GM21529 (cell line): ENCODE measurements around the gene SSC4D.

Source experiments
- ATAC-seq: cut with Tn5 transposase; IDR thresholded peaks from one replicate; pipeline ENCODE4 v1.9.1; 2021; ENCODE audit not compliant: unreplicated experiment

Gene SSC4D

DNA sequence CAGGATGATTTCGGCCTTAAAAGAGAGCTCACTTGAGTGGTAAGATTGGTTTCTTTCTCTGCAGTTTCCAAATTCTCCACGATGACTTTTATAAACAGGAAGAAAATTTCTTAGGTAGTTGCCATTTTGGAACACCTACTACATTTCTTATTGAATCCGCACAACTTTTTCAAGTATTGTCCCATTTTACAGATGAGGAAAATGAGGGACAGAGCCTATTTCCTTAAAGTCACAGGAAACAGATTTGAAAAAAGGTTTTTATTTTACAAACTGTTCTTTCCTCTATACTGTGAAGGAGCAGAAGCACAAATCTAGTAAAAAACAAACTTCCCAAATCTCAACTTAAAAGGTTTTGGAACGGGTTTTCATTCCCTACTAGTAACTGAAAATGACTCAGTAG lies 53.4 kb downstream of the SSC4D start:
- ATAC-seq, result no peak

DNA sequence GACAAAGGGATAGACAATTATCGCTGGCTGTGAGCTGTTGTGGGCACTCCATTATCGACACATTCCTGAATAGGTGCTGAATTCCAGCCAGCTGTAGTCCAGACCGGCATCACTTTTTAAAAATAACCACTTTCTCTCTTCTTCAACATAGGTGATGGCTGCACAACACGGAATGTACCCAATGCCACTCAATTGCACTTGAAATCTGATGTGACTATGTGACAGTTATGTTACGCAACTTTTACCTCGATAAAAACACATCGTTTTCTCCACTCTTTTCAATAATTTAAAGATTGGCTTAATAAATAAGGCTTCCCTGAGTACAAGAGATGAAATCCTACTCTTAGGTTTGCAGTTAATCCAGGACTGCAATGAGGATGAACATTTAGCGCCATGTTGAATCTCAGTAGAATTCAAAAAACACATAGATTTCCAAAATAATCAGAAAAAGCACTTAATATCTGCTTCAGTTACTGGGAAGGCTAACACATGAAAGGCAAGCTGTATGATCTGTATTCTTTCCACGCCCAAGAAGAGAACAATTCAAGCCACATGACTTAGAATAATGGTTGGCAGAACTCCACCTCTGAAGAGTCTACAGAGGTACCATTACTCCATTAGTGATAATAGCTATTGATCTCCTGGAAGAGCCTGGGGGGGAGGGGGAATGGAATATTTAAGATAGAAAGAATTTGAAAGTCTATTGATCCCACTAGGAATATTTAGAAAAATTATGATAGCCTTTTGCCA lies 54.3 kb downstream of the SSC4D start:
- ATAC-seq, result no peak

DNA sequence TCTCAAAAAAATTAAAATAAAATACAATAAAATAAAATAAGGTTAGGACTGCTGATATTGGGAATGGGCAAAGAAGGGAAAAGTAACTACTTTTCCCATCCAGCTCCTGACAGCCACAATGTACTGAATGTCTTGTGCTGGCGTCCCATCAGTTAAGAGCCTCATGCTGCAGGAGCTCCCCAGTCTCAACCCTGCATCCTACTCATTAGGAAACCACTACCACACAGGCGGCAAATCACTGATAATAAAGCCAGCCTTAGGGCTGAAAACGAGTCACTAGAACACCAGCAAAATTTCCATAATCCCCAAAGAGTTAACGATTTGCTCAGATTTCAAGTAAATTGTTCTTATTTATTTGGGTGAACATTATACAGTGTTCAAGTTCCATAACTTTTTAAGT lies 55.0 kb downstream of the SSC4D start:
- no peak for ATAC-seq

DNA sequence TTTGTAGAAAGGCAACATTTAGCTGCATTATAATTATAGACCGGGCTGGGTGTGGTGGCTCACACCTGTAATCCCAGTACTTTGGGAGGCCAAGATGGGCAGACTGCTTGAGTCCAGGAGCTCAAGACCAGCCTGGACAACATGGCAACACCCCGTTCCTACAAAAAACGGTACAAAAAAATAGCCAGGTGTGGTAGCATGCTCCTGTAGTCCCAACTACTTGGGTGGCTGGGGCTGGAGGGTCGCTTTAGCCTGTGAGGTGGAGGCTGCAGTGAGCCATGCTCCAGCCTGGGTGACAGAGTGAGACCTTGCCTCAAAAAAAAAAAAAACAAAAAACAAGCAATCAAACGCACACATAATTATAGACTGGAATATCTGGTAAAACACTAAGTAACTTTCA lies 55.8 kb downstream of the SSC4D start:
- no peak for ATAC-seq

DNA sequence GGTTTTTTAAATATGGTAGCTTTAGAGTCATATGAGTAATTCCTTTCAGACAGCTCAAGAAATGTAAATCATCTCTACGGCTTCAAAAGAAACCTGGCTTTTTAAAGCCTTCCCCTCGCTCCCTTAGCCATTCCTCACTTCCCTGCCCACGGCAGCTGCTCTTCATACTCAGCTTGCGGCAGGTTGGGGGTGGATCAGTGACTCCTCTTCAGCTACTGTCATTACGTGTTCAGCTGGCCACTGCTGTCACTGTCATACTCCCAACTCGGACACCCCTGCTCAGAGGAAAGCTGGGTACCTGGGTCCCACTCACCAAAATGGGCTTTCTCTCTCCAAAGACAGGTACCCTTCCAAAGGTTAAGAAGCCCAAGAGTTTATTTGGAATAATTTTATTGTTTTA lies 57.3 kb downstream of the SSC4D start:
- ATAC-seq, result peak; percentile 72

DNA sequence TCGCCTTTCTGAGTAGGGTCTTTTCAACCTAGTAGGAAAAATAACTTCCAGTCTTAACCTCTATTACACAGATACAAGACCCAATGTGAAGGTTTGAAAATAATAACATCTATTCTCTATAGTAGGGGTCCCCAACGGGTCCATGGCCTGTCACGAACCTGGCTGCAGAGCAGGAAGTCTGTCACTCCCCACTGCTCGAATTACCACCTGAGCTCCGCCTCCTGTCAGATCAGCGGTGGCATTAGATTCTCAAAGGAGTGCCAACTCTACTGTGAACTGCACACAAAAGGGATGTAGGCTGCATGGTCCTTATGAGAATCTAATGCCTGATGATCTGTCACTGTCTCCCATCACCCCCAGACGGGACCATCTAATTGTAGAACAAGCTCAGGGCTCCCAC lies 58.1 kb downstream of the SSC4D start:
- ATAC-seq, result no peak

DNA sequence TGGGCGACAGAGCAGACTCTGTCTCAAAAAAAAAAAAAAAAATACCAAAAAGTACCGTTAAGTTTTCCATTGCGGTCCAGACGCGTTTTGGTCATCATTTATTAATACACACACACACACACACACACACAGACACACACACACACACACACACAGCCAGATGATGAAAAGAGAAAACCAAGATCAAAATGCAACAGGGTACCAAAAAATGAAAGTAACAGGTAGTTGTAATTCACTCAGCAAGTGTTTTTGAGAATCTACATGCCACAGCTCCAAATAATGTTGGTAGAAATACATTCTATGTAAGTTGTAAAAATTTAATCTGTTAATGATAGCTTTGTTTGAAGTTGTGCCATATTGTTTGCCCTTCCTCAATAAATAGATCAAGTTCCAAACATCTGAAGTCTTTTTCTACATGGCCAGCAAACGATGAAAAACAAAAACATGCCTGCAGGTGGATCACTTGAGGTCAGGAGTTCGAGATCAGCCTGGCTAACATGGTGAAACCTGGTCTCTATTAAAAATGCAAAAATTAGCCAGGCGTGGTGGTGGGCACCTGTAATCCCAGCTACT lies 60.1 kb downstream of the SSC4D start:
- no peak for ATAC-seq

DNA sequence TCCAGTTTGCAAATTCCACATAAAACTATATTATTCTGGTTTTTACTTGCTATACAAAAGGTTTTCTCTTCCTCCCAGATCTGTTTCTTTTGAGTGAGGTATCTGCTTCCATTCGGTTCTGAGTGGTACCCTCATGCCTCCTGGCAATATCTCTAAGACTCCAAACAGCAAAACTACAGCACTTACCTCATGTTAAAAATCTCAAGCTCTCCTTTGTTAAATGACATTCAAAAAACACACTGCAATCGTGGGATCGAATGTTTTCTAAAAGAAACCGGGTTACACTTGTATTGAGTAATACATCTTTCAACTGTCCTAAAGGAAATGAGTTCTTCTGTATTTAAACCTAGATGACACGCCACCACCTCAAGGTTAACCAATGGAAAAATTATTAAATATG lies 61.8 kb downstream of the SSC4D start:
- ATAC-seq, result no peak

DNA sequence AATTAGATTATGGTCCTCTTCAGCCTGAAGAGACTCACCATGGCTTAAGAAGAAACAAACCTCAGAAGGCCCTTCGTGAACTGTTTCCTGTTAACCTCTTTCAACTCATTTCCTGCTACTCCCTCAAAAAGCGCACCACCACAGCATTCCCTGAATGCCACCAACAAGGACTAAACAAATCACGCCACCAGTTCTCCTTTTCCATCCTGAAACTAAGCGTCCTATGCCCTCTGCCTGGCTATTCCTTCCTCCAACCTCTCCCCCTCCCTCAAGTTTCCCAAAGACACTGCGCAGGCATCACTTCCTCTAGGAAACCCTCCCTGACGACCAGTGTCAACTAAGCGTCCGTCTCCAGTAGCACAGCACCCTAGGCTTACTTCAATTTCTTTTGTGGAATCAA lies 62.7 kb downstream of the SSC4D start:
- no peak for ATAC-seq

DNA sequence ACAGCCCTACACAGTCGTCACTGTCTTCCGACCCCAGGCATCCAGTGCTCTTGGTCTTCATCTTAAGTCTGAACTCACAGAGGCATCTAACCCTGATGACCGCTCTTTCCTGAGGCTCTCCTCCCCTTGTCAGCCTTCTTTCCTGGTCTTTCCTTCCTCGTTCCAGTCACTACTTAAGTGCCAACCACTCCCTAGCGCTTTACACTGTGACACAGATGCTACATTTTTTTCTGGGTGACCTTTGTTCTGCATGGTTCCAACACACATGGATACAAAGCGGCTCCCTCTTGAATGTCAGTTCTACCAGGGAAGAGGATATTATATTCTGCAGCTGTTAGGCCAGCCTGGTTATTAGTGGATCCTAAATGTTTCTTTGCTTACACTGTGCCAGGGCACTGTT lies 63.4 kb downstream of the SSC4D start:
- no peak for ATAC-seq

DNA sequence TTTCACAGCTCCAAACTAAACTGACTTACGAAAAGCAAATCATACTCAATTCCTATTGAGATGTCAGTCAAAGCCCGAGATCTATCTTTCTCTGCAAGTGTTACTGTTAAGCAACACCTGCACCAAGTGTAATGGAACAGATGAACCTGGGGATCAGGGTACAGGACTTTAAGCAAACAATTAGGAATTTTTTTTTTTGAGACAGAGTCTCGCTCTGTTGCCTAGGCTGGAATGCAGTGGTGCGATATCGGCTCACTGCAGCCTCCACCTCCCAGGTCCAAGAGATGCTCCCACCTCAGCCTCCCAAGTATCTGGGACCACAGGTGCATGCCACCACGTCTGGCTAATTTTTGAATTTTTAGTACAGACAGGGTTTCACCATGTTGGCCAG lies 65.6 kb downstream of the SSC4D start:
- no peak for ATAC-seq

DNA sequence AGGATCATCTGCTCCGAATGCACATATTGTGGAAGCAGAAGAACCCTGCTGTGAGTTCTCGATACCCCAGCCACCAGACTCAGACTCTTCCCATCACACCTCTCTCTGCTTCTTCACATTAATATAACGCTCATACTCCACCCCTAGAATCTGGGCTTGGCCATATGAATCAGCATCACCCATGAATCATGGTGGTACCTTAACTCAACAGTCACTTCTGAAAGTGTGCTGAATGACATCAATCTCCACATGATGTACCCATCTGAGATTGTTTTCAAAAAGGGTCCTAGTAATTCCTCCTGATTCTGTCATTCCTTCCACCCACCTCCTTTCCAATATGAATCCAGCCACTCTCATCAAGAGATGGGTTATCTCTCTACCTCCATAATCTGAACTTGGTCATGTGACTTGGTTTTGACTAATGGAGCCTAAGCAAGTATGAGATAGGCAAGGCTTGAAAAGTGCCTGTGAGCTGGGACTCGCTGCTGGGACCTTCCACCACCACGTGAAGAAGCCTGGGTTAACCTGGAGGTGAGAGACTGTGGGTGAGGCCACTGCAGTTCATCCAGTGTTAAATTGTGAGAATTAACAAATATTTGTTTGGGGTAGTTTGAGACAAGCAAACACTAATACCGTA lies 66.1 kb downstream of the SSC4D start:
- ATAC-seq, result no peak

DNA sequence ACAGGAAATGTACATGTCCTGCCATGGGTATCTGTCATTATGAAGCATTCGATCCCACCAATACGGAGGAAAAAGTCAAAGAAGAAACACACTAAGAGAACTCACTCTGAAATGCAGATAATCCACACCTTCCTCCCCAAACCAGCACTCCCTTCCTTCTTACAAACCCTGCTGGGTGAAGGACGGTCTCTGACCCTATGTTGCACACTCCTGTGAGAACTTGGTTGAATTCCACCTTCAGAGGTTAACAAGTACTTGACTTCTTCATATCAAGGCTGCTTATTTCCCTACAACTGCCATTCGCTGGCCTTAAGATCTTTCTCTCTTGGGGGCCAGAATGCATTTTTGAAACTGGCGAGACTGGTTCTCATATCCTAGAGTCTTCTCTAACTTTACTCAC lies 67.3 kb downstream of the SSC4D start:
- ATAC-seq, result no peak

DNA sequence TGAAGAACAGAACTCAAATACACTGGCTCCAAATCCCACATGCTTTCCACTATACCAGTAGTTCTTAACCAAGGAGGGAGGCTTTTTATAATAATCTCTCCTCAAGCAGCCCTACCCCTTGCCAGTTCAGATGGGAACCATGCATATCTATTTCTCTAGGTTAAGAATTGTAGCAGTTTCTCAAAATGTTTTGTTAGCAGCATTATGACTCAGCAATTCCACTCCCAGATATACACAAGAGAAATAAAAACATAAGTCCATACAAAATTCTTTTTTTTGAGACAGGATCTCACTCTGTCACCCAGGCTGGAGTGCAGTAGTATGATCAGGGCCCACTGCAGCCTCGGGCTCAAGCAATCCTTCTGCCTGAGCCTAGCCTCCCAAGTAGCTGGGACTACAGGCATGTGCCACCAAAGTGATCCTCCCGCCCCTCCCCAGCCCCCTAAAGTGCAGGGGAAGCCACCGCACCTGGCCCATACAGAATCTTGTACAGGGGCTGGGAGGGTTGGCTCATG lies 68.8 kb downstream of the SSC4D start:
- no peak for ATAC-seq
